GM12874 (cell line): ENCODE measurements around the gene GALNT3.

Experiments
- TF ChIP-seq, protein P1 (sequence below): IDR thresholded peaks from 2 replicates; pipeline ENCODE4 v1.5.1; 2011; ENCODE audit warnings: low read depth, mild to moderate bottlenecking, control low read depth, low read length, moderate library complexity; ENCODE audit not compliant: insufficient read depth

The GALNT3 gene

GRCh38 chr2:165772183-165772582 lies 21.9 kb downstream of the GALNT3 start:
- TF ChIP-seq, protein P1, sequence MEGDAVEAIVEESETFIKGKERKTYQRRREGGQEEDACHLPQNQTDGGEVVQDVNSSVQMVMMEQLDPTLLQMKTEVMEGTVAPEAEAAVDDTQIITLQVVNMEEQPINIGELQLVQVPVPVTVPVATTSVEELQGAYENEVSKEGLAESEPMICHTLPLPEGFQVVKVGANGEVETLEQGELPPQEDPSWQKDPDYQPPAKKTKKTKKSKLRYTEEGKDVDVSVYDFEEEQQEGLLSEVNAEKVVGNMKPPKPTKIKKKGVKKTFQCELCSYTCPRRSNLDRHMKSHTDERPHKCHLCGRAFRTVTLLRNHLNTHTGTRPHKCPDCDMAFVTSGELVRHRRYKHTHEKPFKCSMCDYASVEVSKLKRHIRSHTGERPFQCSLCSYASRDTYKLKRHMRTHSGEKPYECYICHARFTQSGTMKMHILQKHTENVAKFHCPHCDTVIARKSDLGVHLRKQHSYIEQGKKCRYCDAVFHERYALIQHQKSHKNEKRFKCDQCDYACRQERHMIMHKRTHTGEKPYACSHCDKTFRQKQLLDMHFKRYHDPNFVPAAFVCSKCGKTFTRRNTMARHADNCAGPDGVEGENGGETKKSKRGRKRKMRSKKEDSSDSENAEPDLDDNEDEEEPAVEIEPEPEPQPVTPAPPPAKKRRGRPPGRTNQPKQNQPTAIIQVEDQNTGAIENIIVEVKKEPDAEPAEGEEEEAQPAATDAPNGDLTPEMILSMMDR = no peak

DNA sequence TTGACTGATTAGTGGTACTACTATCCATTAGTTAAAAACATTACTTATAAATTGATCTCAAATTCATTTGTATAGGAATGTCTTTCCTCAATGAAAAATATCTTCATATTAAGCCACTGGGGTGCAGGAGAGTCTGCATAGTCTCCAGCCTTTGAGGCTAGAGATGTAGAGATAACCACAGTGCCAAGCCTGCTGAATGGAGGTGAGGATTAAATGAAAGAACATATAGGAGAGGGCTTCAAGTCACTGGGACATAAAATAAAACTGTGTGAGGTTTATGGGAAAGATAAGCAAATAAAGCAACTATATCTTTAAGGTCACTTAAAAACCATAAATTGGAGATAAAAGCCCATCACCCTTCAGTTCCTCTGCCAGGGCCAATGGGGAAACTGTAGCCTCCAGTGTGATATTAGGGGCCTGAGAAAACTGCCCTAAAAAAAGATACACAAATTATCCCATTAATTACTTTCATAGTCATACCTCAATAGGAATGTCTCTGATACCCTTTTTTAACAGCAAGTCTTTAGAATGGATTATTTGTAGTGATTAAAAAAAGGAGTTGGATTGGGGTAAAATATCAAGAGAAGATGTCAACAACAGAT lies 27.6 kb downstream of the GALNT3 start:
- TF ChIP-seq, protein P1 = no peak

DNA sequence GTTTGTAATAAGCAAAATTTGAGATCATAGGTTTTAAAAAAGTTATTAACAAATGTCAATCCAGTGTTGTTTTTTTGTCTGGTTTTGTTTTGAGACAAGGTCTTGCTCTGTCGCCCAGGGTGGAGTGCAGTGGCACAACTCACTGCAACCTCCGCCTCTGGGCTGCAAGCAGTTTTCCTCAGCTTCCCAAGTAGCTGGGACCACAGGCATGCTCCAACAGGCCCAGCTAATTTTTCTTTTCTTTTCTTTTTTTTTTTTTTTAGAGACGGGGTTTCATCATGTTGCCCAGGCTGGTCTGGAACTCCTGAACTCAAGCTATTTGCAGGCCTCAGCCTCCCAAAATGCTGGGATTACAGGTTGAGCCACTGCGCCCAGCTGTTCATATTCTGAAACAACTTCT lies 31.3 kb downstream of the GALNT3 start:
- TF ChIP-seq, protein P1 = no peak

DNA sequence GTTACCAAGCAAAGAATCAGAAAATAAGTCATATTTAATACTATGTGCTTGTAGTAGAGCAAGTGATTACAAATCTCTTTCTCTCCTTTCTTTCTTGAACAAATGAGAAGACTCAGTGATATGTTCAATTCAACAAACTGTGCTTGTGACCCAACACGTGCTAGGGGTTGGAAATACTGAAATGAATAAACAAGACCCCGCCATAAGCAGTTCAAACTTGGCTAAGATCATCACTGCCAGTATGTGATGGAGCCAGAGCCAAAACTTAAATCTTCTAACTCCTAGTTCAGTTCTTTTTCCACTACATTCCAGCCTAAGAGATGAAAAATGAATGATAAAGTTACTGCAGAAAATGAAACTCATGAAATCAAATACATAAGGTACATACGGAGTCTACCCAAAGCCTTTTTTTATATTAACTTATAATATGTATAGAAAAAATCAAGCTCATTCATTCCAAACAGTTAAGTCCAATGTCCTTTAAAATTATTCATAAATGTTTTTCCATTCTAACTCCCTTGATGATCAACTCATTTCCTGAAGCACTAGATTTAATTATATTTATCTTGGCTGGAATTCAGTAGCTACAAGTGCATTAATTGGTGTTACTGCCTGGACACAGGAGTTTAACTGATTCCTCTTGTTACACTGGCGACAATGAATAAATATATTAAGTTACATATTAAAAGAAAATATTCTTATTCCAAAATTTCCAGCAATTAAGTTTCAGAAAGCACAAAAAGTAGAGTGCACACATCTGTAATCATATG lies 36.0 kb downstream of the GALNT3 start:
- TF ChIP-seq, protein P1 = no peak

- TF ChIP-seq, protein P1 = no peak
Observed at GRCh38 chr2:165746501-165746900, 47.5 kb downstream of the GALNT3 start.

- TF ChIP-seq, protein P1 = no peak
Observed at GRCh38 chr2:165745916-165746315, 48.1 kb downstream of the GALNT3 start.

- TF ChIP-seq, protein P1 = no peak
Observed at GRCh38 chr2:165743442-165743841, 50.6 kb downstream of the GALNT3 start.
